T-cell (primary cell): ENCODE results near the gene NUDT6. TPM values are rescaled to one million over a fixed set of nuclear protein-coding genes. Genes with fewer than 3 reads are reported as not detected.

Experiments used
- ATAC-seq, 4 experiments: fragments of 200-7000 bp in 3 of 4; fragments of 150-1000 bp in 1 of 4; cut with Tn5 transposase; replicated peaks in 1 of 4; 1 replicate in 3 of 4; 2 replicates in 1 of 4; pipeline ENCODE4 v1.10.0; 2021; ENCODE audit warnings: moderate library complexity in 3 of 4, mild to moderate bottlenecking in 2 of 4, moderate number of reproducible peaks in 1 of 4
- CTCF ChIA-PET, 2 donors: fragments of 300-600 bp; sonication (Branson Sonifier 250); formaldehyde crosslinking; loops; one replicate each; lab custom pipeline; 2022; ENCODE audit warnings: antibody characterized with exemption in 2 of 2; lab: Charles Lee
- POLR2A ChIA-PET, 2 donors: fragments of 300-600 bp; sonication (Branson Sonifier 250); formaldehyde crosslinking; loops; one replicate each; lab custom pipeline; 2022; ENCODE audit warnings: antibody characterized with exemption in 2 of 2; lab: Charles Lee
- DNase-seq, 35 experiments: peaks; one replicate each; pipeline versions ENCODE4 v3.0.0 to v3.0.0-alpha.2; 2013 to 2023
- H3K27ac ChIP-seq: one replicate; pipeline ENCODE4 v1.5.1; 2013; ENCODE audit warnings: low read length
- H3K27me3 ChIP-seq, 2 experiments: replicated peaks in 1 of 2; 1 replicate in 1 of 2; 2 replicates in 1 of 2; pipeline versions ENCODE4 v1.6.1 to v1.7.0; 2013; ENCODE audit warnings: low read length in 1 of 2, mixed read lengths in 1 of 2; ENCODE audit not compliant: control insufficient read depth in 2 of 2, insufficient read depth in 2 of 2; ENCODE audit errors: extremely low read depth in 1 of 2
- H3K36me3 ChIP-seq, 2 donors: 1 replicate in 1 of 2; 2 replicates in 1 of 2; pipeline versions ENCODE4 v1.6.1 to v1.7.0; 2013; ENCODE audit warnings: low read length in 1 of 2; ENCODE audit not compliant: control insufficient read depth in 2 of 2, insufficient read depth in 1 of 2; ENCODE audit errors: extremely low read depth in 1 of 2
- H3K4me1 ChIP-seq, 2 experiments: 1 replicate in 1 of 2; 2 replicates in 1 of 2; pipeline versions ENCODE4 v1.6.1 to v1.7.0; 2013; ENCODE audit warnings: low read length in 2 of 2, mixed read lengths in 1 of 2; ENCODE audit not compliant: insufficient read depth in 2 of 2, control insufficient read depth in 1 of 2; ENCODE audit errors: extremely low read depth in 1 of 2
- H3K4me3 ChIP-seq, 2 donors: 1 replicate in 1 of 2; 2 replicates in 1 of 2; pipeline versions ENCODE4 v1.5.1 to v1.7.0; 2013; ENCODE audit warnings: mild to moderate bottlenecking in 2 of 2, low read length in 1 of 2, moderate library complexity in 1 of 2; ENCODE audit not compliant: control insufficient read depth in 1 of 2; ENCODE audit errors: extremely low read depth in 1 of 2
- H3K9me3 ChIP-seq: 2 replicates; pipeline ENCODE4 v1.7.0; 2013
- H3K27ac Mint-ChIP-seq, 2 donors: one replicate each; pipeline ENCODE4 v1.8.0; 2020 to 2021; ENCODE audit warnings: mild to moderate bottlenecking in 2 of 2, mixed read lengths in 2 of 2
- H3K27me3 Mint-ChIP-seq, 2 donors: one replicate each; pipeline ENCODE4 v1.8.0; 2021 to 2022; ENCODE audit warnings: mixed read lengths in 2 of 2
- H3K36me3 Mint-ChIP-seq: one replicate; pipeline ENCODE4 v1.8.0; 2021; ENCODE audit warnings: mixed read lengths
- H3K4me1 Mint-ChIP-seq, 3 donors: one replicate each; pipeline ENCODE4 v1.8.0; 2020 to 2022; ENCODE audit warnings: mixed read lengths in 3 of 3, mild to moderate bottlenecking in 1 of 3
- H3K4me3 Mint-ChIP-seq, 3 donors: one replicate each; pipeline ENCODE4 v1.8.0; 2020 to 2022; ENCODE audit warnings: mild to moderate bottlenecking in 3 of 3, mixed read lengths in 3 of 3, moderate library complexity in 3 of 3
- H3K9me3 Mint-ChIP-seq, 3 donors: one replicate each; pipeline ENCODE4 v1.8.0; 2020 to 2022; ENCODE audit warnings: mixed read lengths in 3 of 3
- WGBS: methylation state at CpG from one replicate; pipeline ENCODE4 v1.1.5; 2013; ENCODE audit warnings: missing lambda C conversion rate; ENCODE audit not compliant: insufficient coverage; 5-methylcytosine and 5-hydroxymethylcytosine counted together
- total RNA-seq, 35 experiments: library from RNA in 6 of 35; stranded (reverse) in 6 of 35; fragments of 120-200 nt in 1 of 35; gene quantifications; one replicate each; pipeline versions ENCODE4 v1.2.1 to v1.2.4 and lab custom pipeline; 2013 to 2026

The NUDT6 gene
- total RNA-seq, 5 donors from 2014 or later (not counting 1 experiment from before 2014, with no cell fraction given): 1.3 to 4.4 (median 2.3) TPM

- H3K27ac Mint-ChIP-seq: no peak overlapping the region
- no peaks in the 10 kb centered on the region for H3K36me3 ChIP-seq
- no peaks in the 10 kb centered on the region for H3K27me3 ChIP-seq
- no peaks in the 10 kb centered on the region for H3K9me3 ChIP-seq
- peaks cover 11% of the 10 kb centered on the region for H3K36me3 Mint-ChIP-seq
- no peak overlapping the region for H3K4me3 ChIP-seq
- DNase-seq (no peak), ATAC-seq (no peak)
- ChIA-PET POLR2A (no interaction called here), CTCF (no interaction called here)
- no peaks in the 10 kb centered on the region for H3K27me3 Mint-ChIP-seq
- no peak overlapping the region for H3K4me3 Mint-ChIP-seq
- H3K9me3 Mint-ChIP-seq: no peaks in the 10 kb centered on the region
- no peaks in the 10 kb centered on the region for H3K4me1 ChIP-seq
- no peak overlapping the region for H3K27ac ChIP-seq
- H3K4me1 Mint-ChIP-seq: no peaks in the 10 kb centered on the region
- WGBS: no CpG with 5 or more reads among the region's 3 CpGs
Measured at GRCh38 chr4:122900314-122900713, 22.1 kb downstream of the NUDT6 start.

GRCh38 chr4:122899682-122900081 is 22.7 kb downstream of the NUDT6 start:
- H3K27me3 ChIP-seq: no peaks in the 10 kb centered on the region
- no peaks in the 10 kb centered on the region for H3K9me3 Mint-ChIP-seq
- H3K4me3 Mint-ChIP-seq: no peak overlapping the region
- WGBS: 98% methylated on average over 4 of the region's 7 CpGs
- no peak for ATAC-seq
- no peaks in the 10 kb centered on the region for H3K36me3 ChIP-seq
- H3K4me3 ChIP-seq: no peak overlapping the region
- no peaks in the 10 kb centered on the region for H3K4me1 Mint-ChIP-seq
- H3K27me3 Mint-ChIP-seq: no peaks in the 10 kb centered on the region
- H3K36me3 Mint-ChIP-seq: peaks cover 7% of the 10 kb centered on the region
- H3K27ac Mint-ChIP-seq: no peak overlapping the region
- ChIA-PET POLR2A (no interaction called here), CTCF (interaction anchor here in 1 of 2 donors (1.2 kb wide), 1 partner anchor 15 kb away, joined by 3 read pairs; no protein-coding TSS in a partner anchor)
- no peak overlapping the region for H3K27ac ChIP-seq
- no peaks in the 10 kb centered on the region for H3K9me3 ChIP-seq
- DNase-seq: no peak
- no peaks in the 10 kb centered on the region for H3K4me1 ChIP-seq

- CTCF ChIA-PET: interaction anchor here in 1 of 2 donors (1.2 kb wide), 1 partner anchor 16 kb away, joined by 3 read pairs; no protein-coding TSS in a partner anchor
- Mint-ChIP-seq H3K36me3 (peaks cover 5% of the 10 kb centered on the region), H3K27me3 (no peaks in the 10 kb centered on the region), H3K27ac (no peak overlapping the region), H3K9me3 (no peaks in the 10 kb centered on the region), H3K4me1 (no peaks in the 10 kb centered on the region), H3K4me3 (no peak overlapping the region)
- no peak for ATAC-seq
- no peaks in the 10 kb centered on the region for H3K27me3 ChIP-seq
- no peaks in the 10 kb centered on the region for H3K4me1 ChIP-seq
- no peaks in the 10 kb centered on the region for H3K36me3 ChIP-seq
- WGBS: no CpG with 5 or more reads among the region's 2 CpGs
- no peak overlapping the region for H3K4me3 ChIP-seq
- POLR2A ChIA-PET: no interaction called here
- H3K27ac ChIP-seq: no peak overlapping the region
- DNase-seq: no peak
- no peaks in the 10 kb centered on the region for H3K9me3 ChIP-seq
Measured at GRCh38 chr4:122898370-122899150, 23.8 kb downstream of the NUDT6 start.

GRCh38 chr4:122896270-122896669 is 26.1 kb downstream of the NUDT6 start:
- Histone ChIP-seq H3K27ac (no peak overlapping the region), H3K9me3 (no peaks in the 10 kb centered on the region), H3K4me1 (no peaks in the 10 kb centered on the region), H3K27me3 (no peaks in the 10 kb centered on the region), H3K36me3 (no peaks in the 10 kb centered on the region), H3K4me3 (no peak overlapping the region)
- no CpG with 5 or more reads among the region's 1 CpG for WGBS
- DNase-seq (no peak), ATAC-seq (no peak)
- Mint-ChIP-seq H3K4me3 (no peak overlapping the region), H3K36me3 (peaks cover 14% of the 10 kb centered on the region), H3K27me3 (no peaks in the 10 kb centered on the region), H3K9me3 (no peaks in the 10 kb centered on the region), H3K27ac (no peak overlapping the region), H3K4me1 (no peaks in the 10 kb centered on the region)
- ChIA-PET CTCF (interaction anchor here in 1 of 2 donors (0.7 kb wide), 1 partner anchor 115 kb away, joined by 3 read pairs; no protein-coding TSS in a partner anchor), POLR2A (no interaction called here)

GRCh38 chr4:122895336-122895995 is 26.9 kb downstream of the NUDT6 start:
- Histone ChIP-seq H3K4me3 (no peak overlapping the region), H3K4me1 (no peaks in the 10 kb centered on the region), H3K27ac (no peak overlapping the region), H3K9me3 (no peaks in the 10 kb centered on the region), H3K27me3 (no peaks in the 10 kb centered on the region), H3K36me3 (no peaks in the 10 kb centered on the region)
- Mint-ChIP-seq H3K36me3 (peaks cover 12% of the 10 kb centered on the region), H3K9me3 (no peaks in the 10 kb centered on the region), H3K27ac (no peak overlapping the region), H3K4me3 (no peak overlapping the region), H3K27me3 (no peaks in the 10 kb centered on the region), H3K4me1 (no peaks in the 10 kb centered on the region)
- WGBS: no CpG with 5 or more reads among the region's 1 CpG
- CTCF ChIA-PET: interaction anchor here in 1 of 2 donors (0.7 kb wide), 1 partner anchor 116 kb away, joined by 3 read pairs; no protein-coding TSS in a partner anchor
- DNase-seq (no peak), ATAC-seq (no peak)
- POLR2A ChIA-PET: no interaction called here

- Histone ChIP-seq H3K27ac (no peak overlapping the region), H3K27me3 (no peaks in the 10 kb centered on the region), H3K4me3 (no peak overlapping the region), H3K4me1 (no peaks in the 10 kb centered on the region), H3K36me3 (no peaks in the 10 kb centered on the region), H3K9me3 (no peaks in the 10 kb centered on the region)
- H3K4me3 Mint-ChIP-seq: no peak overlapping the region
- ChIA-PET POLR2A (no interaction called here), CTCF (interaction anchor here in 1 of 2 donors (0.6 kb wide), 1 partner anchor 20 kb away, joined by 3 read pairs; no protein-coding TSS in a partner anchor)
- ATAC-seq (no peak), DNase-seq (no peak)
- no peaks in the 10 kb centered on the region for H3K27me3 Mint-ChIP-seq
- H3K9me3 Mint-ChIP-seq: no peaks in the 10 kb centered on the region
- peaks cover 9% of the 10 kb centered on the region for H3K36me3 Mint-ChIP-seq
- H3K27ac Mint-ChIP-seq: no peak overlapping the region
- 100% methylated on average over 2 of the region's 3 CpGs for WGBS
- H3K4me1 Mint-ChIP-seq: no peaks in the 10 kb centered on the region
Measured at GRCh38 chr4:122894827-122895226, 27.6 kb downstream of the NUDT6 start.
